ENCODE data around the gene ITSN1.

Gene ITSN1

GRCh38 chr21:33817138-33817537 is 174.8 kb downstream of the ITSN1 start:
- no peak for DNase-seq

- no peak for DNase-seq
Measured at GRCh38 chr21:33817663-33818451, 175.6 kb downstream of the ITSN1 start.

- no peak for DNase-seq
Measured at GRCh38 chr21:33820230-33820770, 178.0 kb downstream of the ITSN1 start.

GRCh38 chr21:33820798-33821197 is 178.5 kb downstream of the ITSN1 start:
- no peak for DNase-seq

- DNase-seq: no peak
Measured at GRCh38 chr21:33821503-33822322, 179.4 kb downstream of the ITSN1 start.

GRCh38 chr21:33824156-33824941 is 182.0 kb downstream of the ITSN1 start:
- DNase-seq: no peak

GRCh38 chr21:33825419-33825818 is 183.1 kb downstream of the ITSN1 start:
- no peak for DNase-seq

- DNase-seq: no peak
Measured at GRCh38 chr21:33825915-33826314, 183.6 kb downstream of the ITSN1 start.

- DNase-seq: no peak
Measured at GRCh38 chr21:33828083-33828482, 185.8 kb downstream of the ITSN1 start.

GRCh38 chr21:33828577-33828976 is 186.3 kb downstream of the ITSN1 start:
- DNase-seq: no peak

- DNase-seq: no peak
Measured at GRCh38 chr21:33829844-33830243, 187.5 kb downstream of the ITSN1 start.

GRCh38 chr21:33831962-33832659 is 189.8 kb downstream of the ITSN1 start:
- DNase-seq: no peak

GRCh38 chr21:33834801-33835500 is 192.7 kb downstream of the ITSN1 start:
- no peak for DNase-seq

GRCh38 chr21:33835920-33836319 is 193.6 kb downstream of the ITSN1 start:
- DNase-seq: no peak

- DNase-seq: no peak
Measured at GRCh38 chr21:33836408-33836807, 194.1 kb downstream of the ITSN1 start.

GRCh38 chr21:33839167-33839716 is 196.9 kb downstream of the ITSN1 start:
- DNase-seq: no peak

GRCh38 chr21:33839806-33840205 is 197.5 kb downstream of the ITSN1 start:
- DNase-seq: no peak

- no peak for DNase-seq
Measured at GRCh38 chr21:33840771-33841170, 198.5 kb downstream of the ITSN1 start.

- no peak for DNase-seq
Measured at GRCh38 chr21:33841561-33841960, 199.3 kb downstream of the ITSN1 start.

GRCh38 chr21:33843216-33843615 is 200.9 kb downstream of the ITSN1 start:
- no peak for DNase-seq

GRCh38 chr21:33844104-33844889 is 202.0 kb downstream of the ITSN1 start:
- no peak for DNase-seq

Data from activated CD8-positive, alpha-beta memory T cell treated with anti-CD3 and anti-CD28 coated beads, Interleukin-2, amount 50 U/mL, for 48 hours (primary cell).